ENCODE measurements around the gene RAB4B.
A peak's percentile ranks its signal among the peaks of the same experiment; 100 is the strongest.
"Not testable (repeated sequence)": the region's sequence is repeated elsewhere in the genome, so short reads cannot be mapped to it uniquely, and the experiment has no call there.

The RAB4B gene

DNA sequence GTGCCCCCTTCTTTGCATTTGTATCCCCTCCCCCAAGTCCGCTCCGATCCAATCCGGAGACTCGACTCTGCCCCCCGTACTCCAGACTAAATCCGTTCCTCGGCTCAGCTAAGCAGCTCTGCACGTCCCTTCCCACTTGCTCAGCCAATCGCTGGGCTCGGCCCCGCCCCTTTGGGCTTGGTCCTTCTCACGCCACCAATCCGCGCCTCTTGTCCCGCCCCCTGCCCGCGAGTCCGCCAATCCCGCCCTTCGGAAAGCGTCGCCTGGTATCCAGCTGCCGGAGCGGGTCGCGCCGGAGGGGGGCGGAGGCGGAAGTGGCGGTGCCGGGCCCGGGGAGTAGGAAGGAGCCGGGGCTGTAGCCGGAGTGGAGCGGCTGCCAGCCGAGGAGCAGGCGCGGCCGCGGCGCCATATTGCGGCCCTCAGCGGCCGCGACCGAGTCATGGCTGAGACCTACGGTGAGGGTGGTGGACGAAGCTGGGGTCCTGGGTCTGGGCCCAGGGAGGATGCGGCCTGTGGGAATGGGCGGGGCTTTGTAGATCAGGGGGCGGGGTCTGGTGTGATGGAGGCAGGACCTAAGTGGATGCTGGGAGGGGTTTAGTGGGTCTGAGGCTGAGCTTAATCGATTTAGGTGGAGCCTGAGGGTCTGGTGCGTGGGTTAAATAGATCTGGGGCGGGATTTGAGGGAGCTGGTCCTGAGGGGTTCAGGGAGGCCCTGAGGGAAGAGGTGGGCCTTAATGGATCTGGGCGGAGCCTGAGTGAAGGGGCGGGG, at the start of gene RAB4B:
Gene RAB4B (plus strand): TSS at position 311 of the 769 bp plus-strand sequence. CDS start 129 bp downstream, at position 440.
- POLR2A ChIA-PET = interaction anchor here (0.7 to 3.1 kb wide), 15 partner anchors 8 to 485 kb away, joined by 3 to 35 read pairs (median 4); partner anchors contain the start of genes ACTMAP, COQ8B, EGLN2 and ITPKC
- TF ChIP-seq, protein P1, sequence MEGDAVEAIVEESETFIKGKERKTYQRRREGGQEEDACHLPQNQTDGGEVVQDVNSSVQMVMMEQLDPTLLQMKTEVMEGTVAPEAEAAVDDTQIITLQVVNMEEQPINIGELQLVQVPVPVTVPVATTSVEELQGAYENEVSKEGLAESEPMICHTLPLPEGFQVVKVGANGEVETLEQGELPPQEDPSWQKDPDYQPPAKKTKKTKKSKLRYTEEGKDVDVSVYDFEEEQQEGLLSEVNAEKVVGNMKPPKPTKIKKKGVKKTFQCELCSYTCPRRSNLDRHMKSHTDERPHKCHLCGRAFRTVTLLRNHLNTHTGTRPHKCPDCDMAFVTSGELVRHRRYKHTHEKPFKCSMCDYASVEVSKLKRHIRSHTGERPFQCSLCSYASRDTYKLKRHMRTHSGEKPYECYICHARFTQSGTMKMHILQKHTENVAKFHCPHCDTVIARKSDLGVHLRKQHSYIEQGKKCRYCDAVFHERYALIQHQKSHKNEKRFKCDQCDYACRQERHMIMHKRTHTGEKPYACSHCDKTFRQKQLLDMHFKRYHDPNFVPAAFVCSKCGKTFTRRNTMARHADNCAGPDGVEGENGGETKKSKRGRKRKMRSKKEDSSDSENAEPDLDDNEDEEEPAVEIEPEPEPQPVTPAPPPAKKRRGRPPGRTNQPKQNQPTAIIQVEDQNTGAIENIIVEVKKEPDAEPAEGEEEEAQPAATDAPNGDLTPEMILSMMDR (IDR thresholded peaks at IDR 0.05; ENCODE audit: control extremely low read depth, extremely low read depth, low read depth, missing control alignments) = no peak
- CTCF ChIA-PET = interaction anchor here (0.8 to 3.7 kb wide), 16 partner anchors 11 to 357 kb away, joined by 3 to 23 read pairs (median 5); partner anchors contain the start of genes ACTMAP, EGLN2 and SNRPA
- DNase-seq (ENCODE audit: extremely low spot score) = peak; percentile 95

DNA sequence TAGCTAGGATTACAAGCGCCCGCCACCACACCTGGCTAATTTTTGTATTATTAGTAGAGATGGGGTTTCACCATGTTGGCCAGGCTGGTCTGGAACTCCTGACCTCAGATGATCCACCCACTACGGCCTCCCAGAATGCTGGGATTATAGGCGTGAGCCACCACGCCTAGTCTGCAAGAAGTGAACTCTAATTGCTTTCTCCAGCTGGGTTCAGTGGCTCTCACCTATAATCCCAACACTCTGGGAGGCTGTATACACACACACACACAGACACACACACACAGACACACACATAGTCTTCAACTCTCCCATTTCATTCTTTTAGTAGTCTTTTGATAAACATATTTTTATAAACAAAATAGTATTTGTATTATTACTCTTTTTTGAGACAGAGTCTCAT, 48.0 kb upstream of the RAB4B start:
- CTCF ChIA-PET = interaction anchor here (1.1 kb wide), 1 partner anchor 32 kb away, joined by 3 read pairs; no protein-coding TSS in a partner anchor
- POLR2A ChIA-PET; DNase-seq (ENCODE audit: extremely low spot score): not testable (repeated sequence)

DNA sequence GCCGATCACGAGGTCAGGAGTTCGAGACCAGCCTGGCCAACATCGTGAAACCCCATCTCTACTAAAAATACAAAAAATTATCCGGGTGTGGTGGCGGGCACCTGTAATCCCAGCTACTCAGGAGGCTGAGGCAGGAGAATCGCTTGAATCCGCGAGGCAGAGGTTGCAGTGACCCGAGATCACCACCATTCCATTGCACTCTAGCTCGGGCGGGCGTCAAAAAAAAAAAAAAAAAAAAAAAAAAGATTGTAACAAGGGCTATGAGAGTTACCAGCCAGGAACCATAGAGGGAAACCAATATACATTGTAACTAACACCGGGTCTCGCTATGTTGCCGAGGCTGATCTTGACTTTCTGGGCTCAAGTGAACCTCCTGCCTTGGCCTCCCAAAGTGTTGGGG, 45.7 kb upstream of the RAB4B start:
- ChIA-PET POLR2A (interaction anchor here (0.6 kb wide), 1 partner anchor 31 kb away, joined by 5 read pairs; no protein-coding TSS in a partner anchor), CTCF (interaction anchor here (0.5 kb wide), 1 partner anchor 14 kb away, joined by 3 read pairs; no protein-coding TSS in a partner anchor)
- DNase-seq (ENCODE audit: extremely low spot score) = not testable (repeated sequence)

- TF ChIP-seq, protein P1 (IDR thresholded peaks at IDR 0.05; ENCODE audit: control extremely low read depth, extremely low read depth, low read depth, missing control alignments) = no peak
- ChIA-PET POLR2A (interaction anchor here (1.3 kb wide), 1 partner anchor 17 kb away, joined by 5 read pairs; the partner anchor contains the start of genes ACTMAP and SNRPA), CTCF (interaction anchor here (0.5 to 1.7 kb wide), 3 partner anchors 10 to 13 kb away, joined by 3 to 10 read pairs (median 4); no protein-coding TSS in a partner anchor)
- DNase-seq (ENCODE audit: extremely low spot score) = no peak
These were observed 44.9 kb upstream of the RAB4B start for GRCh38 chr19:40733149-40733548.

- no peak for DNase-seq (ENCODE audit: extremely low spot score)
- ChIA-PET CTCF (no interaction called here), POLR2A (interaction anchor here (1.8 kb wide), 1 partner anchor 13 kb away, joined by 6 read pairs; no protein-coding TSS in a partner anchor)
- TF ChIP-seq, protein P1 (IDR thresholded peaks at IDR 0.05; ENCODE audit: control extremely low read depth, extremely low read depth, low read depth, missing control alignments) = no peak
These were observed 42.9 kb upstream of the RAB4B start for GRCh38 chr19:40735013-40735771.

- POLR2A ChIA-PET = interaction anchor here (1.8 kb wide), 1 partner anchor 11 kb away, joined by 6 read pairs; no protein-coding TSS in a partner anchor
- DNase-seq (ENCODE audit: extremely low spot score) = no peak
- CTCF ChIA-PET = no interaction called here
- TF ChIP-seq, protein P1 (IDR thresholded peaks at IDR 0.05; ENCODE audit: control extremely low read depth, extremely low read depth, low read depth, missing control alignments) = no peak
These were observed 41.4 kb upstream of the RAB4B start for GRCh38 chr19:40736661-40737060.

DNA sequence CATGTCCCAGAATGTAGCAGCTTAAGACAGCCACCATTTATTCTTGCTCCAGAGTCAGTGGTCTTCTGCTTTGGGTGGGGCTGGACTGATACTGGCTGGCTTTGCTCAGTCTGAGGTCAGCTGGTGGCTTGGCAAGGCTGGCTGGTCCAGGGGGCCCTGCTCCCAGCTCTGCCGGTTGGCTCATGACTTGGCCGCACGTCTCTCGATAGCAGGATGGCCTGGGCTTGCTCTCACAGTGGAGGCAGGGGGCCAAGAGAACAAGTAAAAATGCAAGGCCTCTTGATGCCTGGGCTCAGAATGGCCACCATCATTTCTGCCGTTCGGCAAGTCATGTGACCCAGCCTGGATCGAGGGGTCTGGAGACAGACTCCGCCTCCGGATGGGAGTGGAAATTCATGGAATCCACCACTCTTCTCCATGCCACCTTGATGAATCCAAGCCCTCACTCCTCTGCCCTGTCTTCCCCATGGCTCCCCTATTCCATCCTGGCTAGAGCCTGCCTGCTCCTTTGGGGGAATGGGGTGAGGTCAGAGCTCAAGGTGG, 40.9 kb upstream of the RAB4B start:
- ChIA-PET CTCF (no interaction called here), POLR2A (no interaction called here)
- DNase-seq (ENCODE audit: extremely low spot score) = no peak
- TF ChIP-seq, protein P1 (IDR thresholded peaks at IDR 0.05; ENCODE audit: control extremely low read depth, extremely low read depth, low read depth, missing control alignments) = no peak

Data from GM10248 (cell line).